H1 (cell line): ENCODE measurements around the gene SYMPK. TPM values are rescaled to one million over a fixed set of nuclear protein-coding genes. Genes with fewer than 3 reads are reported as not detected.

Experiments used
- CTCF ChIA-PET: fragments of 300-600 bp; sonication (Branson Sonifier 250); formaldehyde crosslinking; loops from one replicate; lab custom pipeline; 2021; ENCODE audit not compliant: partially characterized antibody; lab: Charles Lee
- POLR2A ChIA-PET: fragments of 300-600 bp; sonication (Branson Sonifier 250); formaldehyde crosslinking; loops from one replicate; lab custom pipeline; 2021; ENCODE audit warnings: inconsistent platforms; ENCODE audit not compliant: partially characterized antibody; lab: Charles Lee
- DNase-seq, 2 experiments: peaks; one replicate each; pipeline versions ENCODE4 v3.0.0 to v3.0.0-alpha.2; 2010 to 2022; ENCODE audit warnings: low spot score in 2 of 2, low read depth in 1 of 2, mixed read lengths in 1 of 2
- FAIRE-seq: peaks from 2 replicates; lab custom pipeline; 2011; peaks lifted over from hg19 to GRCh38; lab: Jason Lieb, UNC
- H2AFZ ChIP-seq: 2 replicates; pipeline ENCODE4 v1.8.1; 2012; ENCODE audit warnings: low read length, inconsistent platforms
- H2AK5ac ChIP-seq: 2 replicates; pipeline ENCODE4 v1.6.1; 2013; ENCODE audit warnings: low read depth, low read length
- H2BK120ac ChIP-seq: replicated peaks from 2 replicates; pipeline ENCODE3; 2013; ENCODE audit warnings: low read depth, low read length, inconsistent platforms
- H2BK12ac ChIP-seq: 2 replicates; pipeline ENCODE4 v1.6.1; 2013; ENCODE audit warnings: low read depth, low read length
- H2BK15ac ChIP-seq: 2 replicates; pipeline ENCODE4 v1.6.1; 2013; ENCODE audit warnings: low read length
- H2BK20ac ChIP-seq: 2 replicates; pipeline ENCODE4 v1.6.1; 2013; ENCODE audit warnings: low read length
- H2BK5ac ChIP-seq: 2 replicates; pipeline ENCODE4 v1.6.1; 2013; ENCODE audit warnings: low read depth, low read length
- H3K14ac ChIP-seq: 2 replicates; pipeline ENCODE4 v1.6.1; 2013; ENCODE audit warnings: inconsistent platforms; ENCODE audit not compliant: insufficient read length
- H3K18ac ChIP-seq: 2 replicates; pipeline ENCODE4 v1.6.1; 2013; ENCODE audit warnings: low read length; ENCODE audit errors: extremely low read depth
- H3K23ac ChIP-seq: 2 replicates; pipeline ENCODE4 v1.6.1; 2013; ENCODE audit warnings: inconsistent platforms; ENCODE audit not compliant: insufficient read length
- H3K23me2 ChIP-seq: 2 replicates; pipeline ENCODE4 v1.6.1; 2013; ENCODE audit warnings: low read depth, low read length
- H3K27ac ChIP-seq: 2 replicates; pipeline ENCODE4 v1.6.1; 2011; ENCODE audit warnings: low read depth, low read length, inconsistent platforms
- H3K27me3 ChIP-seq, 4 experiments: replicated peaks in 1 of 4; 1 replicate in 1 of 4; 2 replicates in 3 of 4; pipeline versions ENCODE4 v1.6.1 to v1.8.1; 2011 to 2013; ENCODE audit warnings: low read length in 3 of 4, mild to moderate bottlenecking in 3 of 4, inconsistent platforms in 2 of 4, mixed read lengths in 2 of 4, moderate library complexity in 1 of 4; ENCODE audit not compliant: control insufficient read depth in 3 of 4, insufficient read depth in 3 of 4; ENCODE audit errors: extremely low read depth in 1 of 4
- H3K36me3 ChIP-seq, 4 experiments: 2 replicates each; pipeline versions ENCODE4 v1.6.1 to v1.8.1; 2011 to 2013; ENCODE audit warnings: mild to moderate bottlenecking in 4 of 4, low read length in 3 of 4, moderate library complexity in 2 of 4, control low read depth in 1 of 4, inconsistent platforms in 1 of 4; ENCODE audit not compliant: insufficient read depth in 4 of 4, control insufficient read depth in 2 of 4
- H3K4ac ChIP-seq: replicated peaks from 2 replicates; pipeline ENCODE3; 2013; ENCODE audit warnings: low read length, low read depth, mixed read lengths, inconsistent platforms; ENCODE audit not compliant: insufficient read length
- H3K4me1 ChIP-seq, 4 experiments: replicated peaks in 1 of 4; 1 replicate in 1 of 4; 2 replicates in 3 of 4; pipeline versions ENCODE4 v1.6.1 to v1.8.1; 2011 to 2013; ENCODE audit warnings: low read length in 3 of 4, inconsistent platforms in 2 of 4, mixed read lengths in 1 of 4; ENCODE audit not compliant: insufficient read depth in 4 of 4, control insufficient read depth in 3 of 4
- H3K4me2 ChIP-seq, 2 experiments: 2 replicates each; pipeline versions ENCODE4 v1.6.1 to v1.8.1; 2011 to 2013; ENCODE audit warnings: low read depth in 2 of 2, low read length in 2 of 2, control low read depth in 1 of 2, inconsistent platforms in 1 of 2, mild to moderate bottlenecking in 1 of 2; ENCODE audit not compliant: insufficient read depth in 1 of 2
- H3K4me3 ChIP-seq, 4 experiments: fragments of 200-600, 300-600 bp in 1 of 4; sonication (generic), shearing (Covaris generic), sonication (Bioruptor Twin) in 1 of 4; 2 replicates each; pipeline versions ENCODE4 v1.5.1 to v1.8.1; 2011 to 2016; ENCODE audit warnings: low read length in 4 of 4, low read depth in 3 of 4, control low read depth in 2 of 4, inconsistent platforms in 2 of 4, mild to moderate bottlenecking in 2 of 4, mixed read lengths in 1 of 4, moderate library complexity in 1 of 4; ENCODE audit not compliant: insufficient read depth in 2 of 4; ENCODE audit errors: extremely low read depth in 1 of 4
- H3K56ac ChIP-seq: replicated peaks from 2 replicates; pipeline ENCODE3; 2013; ENCODE audit warnings: low read depth, mild to moderate bottlenecking, mixed read lengths, low read length, inconsistent platforms; ENCODE audit not compliant: insufficient read length
- H3K79me1 ChIP-seq: 2 replicates; pipeline ENCODE4 v1.6.1; 2013; ENCODE audit warnings: low read depth, low read length, control low read depth
- H3K79me2 ChIP-seq, 2 experiments: 2 replicates each; pipeline versions ENCODE4 v1.6.1 to v1.8.1; 2012 to 2013; ENCODE audit warnings: low read length in 2 of 2, mild to moderate bottlenecking in 2 of 2, inconsistent platforms in 1 of 2; ENCODE audit not compliant: insufficient read depth in 2 of 2, control insufficient read depth in 1 of 2
- H3K9ac ChIP-seq, 4 experiments: replicated peaks in 1 of 4; 1 replicate in 1 of 4; 2 replicates in 3 of 4; pipeline versions ENCODE4 v1.6.1 to v1.8.1; 2011 to 2013; ENCODE audit warnings: low read depth in 3 of 4, low read length in 3 of 4, control low read depth in 2 of 4, mild to moderate bottlenecking in 2 of 4, moderate library complexity in 2 of 4, inconsistent platforms in 1 of 4; ENCODE audit errors: extremely low read depth in 1 of 4
- H3K9me3 ChIP-seq, 2 experiments: 2 replicates each; pipeline versions ENCODE4 v1.6.1 to v1.8.1; 2012 to 2013; ENCODE audit warnings: mild to moderate bottlenecking in 2 of 2, moderate library complexity in 2 of 2, control low read depth in 1 of 2, inconsistent platforms in 1 of 2, low read depth in 1 of 2, low read length in 1 of 2, mixed read lengths in 1 of 2; ENCODE audit not compliant: insufficient read depth in 2 of 2
- H4K20me1 ChIP-seq, 2 experiments: replicated peaks in 1 of 2; 2 replicates each; pipeline versions ENCODE3 to v1.8.1; 2011 to 2013; ENCODE audit warnings: inconsistent platforms in 2 of 2, low read length in 2 of 2, mild to moderate bottlenecking in 1 of 2; ENCODE audit not compliant: insufficient read depth in 2 of 2, control insufficient read depth in 1 of 2
- H4K5ac ChIP-seq: 2 replicates; pipeline ENCODE4 v1.6.1; 2013; ENCODE audit warnings: low read length, low read depth, mixed read lengths, inconsistent platforms; ENCODE audit not compliant: insufficient read length
- H4K8ac ChIP-seq: 2 replicates; pipeline ENCODE4 v1.8.0; 2013; ENCODE audit warnings: mild to moderate bottlenecking, moderate library complexity, low read length, inconsistent platforms; ENCODE audit not compliant: insufficient read depth; ENCODE audit errors: extremely low read depth
- H4K91ac ChIP-seq: replicated peaks from 2 replicates; pipeline ENCODE3; 2013; ENCODE audit warnings: low read length, mixed read lengths, inconsistent platforms; ENCODE audit not compliant: insufficient read length
- CTBP2 ChIP-seq: IDR thresholded peaks from 2 replicates; pipeline ENCODE4 v1.7.0; 2011; ENCODE audit warnings: borderline replicate concordance, mild to moderate bottlenecking, moderate library complexity, mixed read lengths, low read length; ENCODE audit not compliant: insufficient read depth, insufficient read length
- MAFK ChIP-seq: IDR thresholded peaks from 2 replicates; pipeline ENCODE4 v1.6.1; 2012; ENCODE audit warnings: low read depth, mild to moderate bottlenecking, improper control_type of control experiment, low read length
- POLR2A ChIP-seq, 2 experiments: IDR thresholded peaks; 1 replicate in 1 of 2; 2 replicates in 1 of 2; pipeline ENCODE4 v1.6.1; 2011; ENCODE audit warnings: low read depth in 2 of 2, low read length in 2 of 2, mild to moderate bottlenecking in 2 of 2; ENCODE audit errors: control extremely low read depth in 1 of 2
- RAD21 ChIP-seq, 2 experiments: IDR thresholded peaks in 1 of 2; conservative IDR thresholded peaks in 1 of 2; 2 replicates each; pipeline ENCODE4 v1.6.1; 2011; ENCODE audit warnings: low read depth in 2 of 2, low read length in 2 of 2, improper control_type of control experiment in 1 of 2, inconsistent platforms in 1 of 2, mild to moderate bottlenecking in 1 of 2, moderate library complexity in 1 of 2
- SAP30 ChIP-seq: fragments of 300-600 bp; sonication (generic); IDR thresholded peaks from 2 replicates; pipeline ENCODE4 v1.7.1; 2012; ENCODE audit warnings: low read length, moderate library complexity, mild to moderate bottlenecking, inconsistent platforms; ENCODE audit not compliant: insufficient read depth, insufficient replicate concordance
- SP1 ChIP-seq: IDR thresholded peaks from 2 replicates; pipeline ENCODE4 v1.6.1; 2011; ENCODE audit warnings: low read depth, low read length
- TAF7 ChIP-seq: optimal IDR thresholded peaks from 2 replicates; pipeline ENCODE3; 2011; ENCODE audit warnings: low read depth, mild to moderate bottlenecking, inconsistent platforms, low read length, moderate library complexity, borderline replicate concordance
- TBP ChIP-seq: IDR thresholded peaks from 2 replicates; pipeline ENCODE4 v1.6.1; 2011; ENCODE audit warnings: low read depth, low read length, improper control_type of control experiment
- WGBS, 2 experiments: shearing (Covaris generic) in 1 of 2; methylation state at CpG; one replicate each; pipeline versions ENCODE4 v1.1.6 to v1.1.7; 2013 to 2015; ENCODE audit warnings: low lambda C conversion rate in 2 of 2, mixed read lengths in 2 of 2, inconsistent platforms in 1 of 2, low coverage in 1 of 2, missing lambda C conversion rate in 1 of 2; ENCODE audit not compliant: insufficient replicate concordance in 2 of 2, insufficient coverage in 1 of 2, insufficient read length in 1 of 2; ENCODE audit errors: extremely low coverage in 1 of 2, missing lambda C conversion rate in 1 of 2; 5-methylcytosine and 5-hydroxymethylcytosine counted together
- polyA plus RNA-seq, 7 experiments: library from polyadenylated mRNA; depleted of rRNA in 3 of 7; stranded (reverse) in 5 of 7; unstranded in 2 of 7; fragments of >200 nt in 5 of 7; fragments of 200-250 nt in 2 of 7; gene quantifications; 1 replicate in 5 of 7; 2 replicates in 1 of 7; 4 replicates in 1 of 7; pipeline versions ENCODE4 v1.2.1 to v1.2.3, GENCODE V29; 2011 to 2013; ENCODE audit warnings: missing spikeins in 2 of 7, mixed read lengths in 2 of 7
- total RNA-seq: library from RNA; stranded (reverse); fragmentation: NEBNext Ultra II Directional; extraction: Animal tissue kit (Norgen Biotek cat#: 25700); gene quantifications from 2 replicates; pipeline ENCODE4 v1.2.1, GENCODE V29; 2021
- TF ChIP-seq, protein P1 (sequence below): IDR thresholded peaks from 2 replicates; pipeline ENCODE4 v1.6.1; 2012; ENCODE audit warnings: low read length, inconsistent platforms

The SYMPK gene
- total and polyA plus RNA-seq, 2 of the 8 experiments (the other 6 are each of a cell fraction or from before 2014, with no cell fraction given): 93.6 to 99.5 TPM

DNA sequence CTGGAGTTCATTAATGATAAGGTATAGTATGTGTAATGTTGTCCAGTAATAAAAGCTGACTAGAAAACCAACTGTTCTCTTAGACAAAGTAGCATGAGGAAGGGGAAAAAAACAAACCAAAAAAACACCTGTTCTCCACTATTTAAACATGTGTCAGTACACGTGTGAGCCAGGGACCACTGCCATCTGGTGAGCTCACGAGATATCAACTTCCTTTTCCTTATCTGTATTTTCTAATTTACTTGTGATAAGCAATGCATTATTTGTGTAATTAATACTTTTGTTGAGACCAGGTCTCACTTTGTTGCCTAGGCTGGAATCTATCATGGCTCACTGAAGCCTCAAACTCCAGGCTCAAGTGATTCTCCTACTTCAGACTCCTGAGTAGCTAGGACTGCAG lies 89.6 kb downstream of the SYMPK start:
- no peak overlapping the region for H4K8ac ChIP-seq
- H3K27me3 ChIP-seq: no peaks in the 10 kb centered on the region
- H4K5ac ChIP-seq: no peak overlapping the region
- no peak overlapping the region for H2BK5ac ChIP-seq
- H4K20me1 ChIP-seq: peaks cover 2 to 4% of the 10 kb centered on the region in 2 experiments
- no peak for DNase-seq
- no peaks in the 10 kb centered on the region for H3K79me1 ChIP-seq
- H4K91ac ChIP-seq: no peak overlapping the region
- no peak overlapping the region for H2AFZ ChIP-seq
- ChIA-PET POLR2A (interaction anchor here (1.0 to 16.2 kb wide), 11 partner anchors 7 to 374 kb away, joined by 3 to 284 read pairs (median 7); partner anchors contain the start of genes DMPK, FBXO46, MEIOSIN and RSPH6A), CTCF (interaction anchor here (0.6 to 6.7 kb wide), 12 partner anchors 8 to 334 kb away, joined by 3 to 55 read pairs (median 4); partner anchors contain the start of genes DMPK, MEIOSIN and RSPH6A)
- no peak overlapping the region for H3K56ac ChIP-seq
- H3K14ac ChIP-seq: no peak overlapping the region
- no peak overlapping the region for H3K4ac ChIP-seq
- H3K18ac ChIP-seq: no peak overlapping the region
- H3K36me3 ChIP-seq: peaks cover 6 to 10% (median 7%) of the 10 kb centered on the region in 4 experiments; a peak in 5 of 8 replicates
- no peak overlapping the region for H3K9ac ChIP-seq
- no peak overlapping the region for H3K23ac ChIP-seq
- H3K4me3 ChIP-seq: no peak overlapping the region
- H3K79me2 ChIP-seq: no peaks in the 10 kb centered on the region
- H2AK5ac ChIP-seq: no peak overlapping the region
- no peak overlapping the region for H2BK120ac ChIP-seq
- no peak overlapping the region for H2BK20ac ChIP-seq
- TF ChIP-seq SAP30 (no peak), CTBP2 (no peak), POLR2A (IDR thresholded peaks at IDR 0.05; ENCODE audit: control extremely low read depth in 1 of 2, low read depth in 2 of 2, low read length in 2 of 2) (no peak), TAF7 (no peak), MAFK (no peak), TBP (no peak), RAD21 (IDR thresholded peaks at IDR 0.05 in 1 of 2, conservative IDR thresholded peaks at IDR 0.05 in 1 of 2; ENCODE audit: low read depth in 2 of 2, low read length in 2 of 2) (no peak), SP1 (no peak)
- TF ChIP-seq, protein P1, sequence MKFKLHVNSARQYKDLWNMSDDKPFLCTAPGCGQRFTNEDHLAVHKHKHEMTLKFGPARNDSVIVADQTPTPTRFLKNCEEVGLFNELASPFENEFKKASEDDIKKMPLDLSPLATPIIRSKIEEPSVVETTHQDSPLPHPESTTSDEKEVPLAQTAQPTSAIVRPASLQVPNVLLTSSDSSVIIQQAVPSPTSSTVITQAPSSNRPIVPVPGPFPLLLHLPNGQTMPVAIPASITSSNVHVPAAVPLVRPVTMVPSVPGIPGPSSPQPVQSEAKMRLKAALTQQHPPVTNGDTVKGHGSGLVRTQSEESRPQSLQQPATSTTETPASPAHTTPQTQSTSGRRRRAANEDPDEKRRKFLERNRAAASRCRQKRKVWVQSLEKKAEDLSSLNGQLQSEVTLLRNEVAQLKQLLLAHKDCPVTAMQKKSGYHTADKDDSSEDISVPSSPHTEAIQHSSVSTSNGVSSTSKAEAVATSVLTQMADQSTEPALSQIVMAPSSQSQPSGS: no peak
- no peaks in the 10 kb centered on the region for H3K9me3 ChIP-seq
- H3K27ac ChIP-seq: no peak overlapping the region
- peaks cover 0 to 7% (median 5%) of the 10 kb centered on the region in 4 experiments; a peak in 4 of 7 replicates for H3K4me1 ChIP-seq
- no peak overlapping the region for H2BK12ac ChIP-seq
- WGBS, 2 experiments: 85% methylated on average over 2 of the region's 2 CpGs; no CpG with 5 or more reads in 1 of the 2 experiments
- no peak overlapping the region for H2BK15ac ChIP-seq
- H3K4me2 ChIP-seq: no peak overlapping the region
- FAIRE-seq: no peak
- H3K23me2 ChIP-seq: peaks cover 19% of the 10 kb centered on the region
